ENCODE measurements around the gene AACS.
"Not testable (repeated sequence)": the region's sequence is repeated elsewhere in the genome, so short reads cannot be mapped to it uniquely, and the experiment has no call there.

AACS gene

DNA sequence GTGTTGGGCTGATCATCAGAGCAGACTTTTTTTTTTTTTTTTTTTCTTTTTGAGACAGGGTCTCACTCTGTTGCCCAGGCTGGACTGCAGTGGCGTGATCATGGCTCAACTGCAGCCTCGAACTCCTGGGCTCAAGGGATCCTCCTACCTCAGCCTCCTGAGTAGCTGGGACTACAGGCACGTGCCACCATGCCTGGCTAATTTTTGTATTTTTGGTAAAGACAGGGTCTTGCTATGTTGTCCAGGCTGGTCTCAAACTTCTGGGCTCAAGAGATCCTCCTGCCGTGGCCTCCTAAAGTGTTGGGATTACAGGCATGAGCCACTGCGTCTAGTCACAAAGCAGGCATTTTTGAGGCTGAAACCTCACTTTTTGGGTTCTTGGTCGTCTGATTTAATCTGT lies 23.0 kb downstream of the AACS start:
- H3K27me3 ChIP-seq (ENCODE audit: insufficient read depth, low read length, poor library complexity); H2BK5ac ChIP-seq (ENCODE audit: low read length); H3K23ac ChIP-seq (ENCODE audit: low read length); H2AK5ac ChIP-seq (ENCODE audit: low read length); H2BK15ac ChIP-seq (replicated peaks; ENCODE audit: low read depth); H3K4ac ChIP-seq (ENCODE audit: low read depth, low read length); H3K4me1 ChIP-seq (ENCODE audit: control insufficient read depth, low read depth, low read length); H3K79me2 ChIP-seq (ENCODE audit: control insufficient read depth, insufficient read depth, low read length); H3K4me2 ChIP-seq (ENCODE audit: low read length); H4K5ac ChIP-seq (ENCODE audit: low read length); H3K79me1 ChIP-seq (ENCODE audit: low read length); H3K18ac ChIP-seq (ENCODE audit: low read length); H3K27ac ChIP-seq (ENCODE audit: low read depth, low read length); H3K4me3 ChIP-seq (ENCODE audit: low read length); H3K56ac ChIP-seq (ENCODE audit: low read length); H2BK120ac ChIP-seq (ENCODE audit: low read depth, low read length); DNase-seq; H3K9ac ChIP-seq (ENCODE audit: low read length); H4K8ac ChIP-seq (ENCODE audit: low read depth, low read length): not testable (repeated sequence)
- peaks cover 14% of the 10 kb centered on the region for H3K36me3 ChIP-seq (ENCODE audit: control insufficient read depth, insufficient read depth, low read length)
- no CpG with 5 or more reads among the region's 6 CpGs for WGBS (ENCODE audit: extremely low coverage, insufficient coverage, low lambda C conversion rate)

DNA sequence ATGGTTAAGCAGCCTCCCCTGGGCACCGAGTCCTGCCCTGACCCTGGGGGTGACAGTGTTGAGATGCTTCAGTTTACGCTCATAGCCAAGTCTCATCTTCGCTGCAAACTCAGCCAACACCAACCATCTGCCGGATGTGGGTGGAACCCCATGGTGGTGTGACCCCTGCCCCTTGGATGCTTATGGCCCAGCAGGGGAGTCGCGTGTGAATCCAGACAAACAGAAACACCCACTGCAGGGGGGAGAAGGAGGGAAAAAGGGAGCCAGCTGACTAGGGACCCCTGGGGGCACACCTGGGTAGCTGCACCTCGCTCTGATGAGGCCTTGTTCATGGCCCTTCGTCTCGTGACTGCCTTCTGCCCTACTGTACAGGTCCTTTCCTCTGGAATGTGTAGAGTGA lies 23.8 kb downstream of the AACS start:
- Histone ChIP-seq H2BK15ac (replicated peaks; ENCODE audit: low read depth) (no peak overlapping the region), H3K79me1 (ENCODE audit: low read length) (peaks cover 10% of the 10 kb centered on the region), H3K18ac (ENCODE audit: low read length) (no peak overlapping the region), H3K4me3 (ENCODE audit: low read length) (no peak overlapping the region), H2BK5ac (ENCODE audit: low read length) (no peak overlapping the region), H3K27me3 (ENCODE audit: insufficient read depth, low read length, poor library complexity) (no peaks in the 10 kb centered on the region), H3K27ac (ENCODE audit: low read depth, low read length) (no peak overlapping the region), H3K9ac (ENCODE audit: low read length) (no peak overlapping the region), H3K4ac (ENCODE audit: low read depth, low read length) (no peak overlapping the region), H4K5ac (ENCODE audit: low read length) (no peak overlapping the region), H2AK5ac (ENCODE audit: low read length) (no peak overlapping the region), H3K79me2 (ENCODE audit: control insufficient read depth, insufficient read depth, low read length) (no peaks in the 10 kb centered on the region), H3K56ac (ENCODE audit: low read length) (no peak overlapping the region), H3K4me2 (ENCODE audit: low read length) (no peak overlapping the region), H3K23ac (ENCODE audit: low read length) (no peak overlapping the region), H4K8ac (ENCODE audit: low read depth, low read length) (no peak overlapping the region), H3K36me3 (ENCODE audit: control insufficient read depth, insufficient read depth, low read length) (peaks cover 17% of the 10 kb centered on the region), H3K4me1 (ENCODE audit: control insufficient read depth, low read depth, low read length) (no peaks in the 10 kb centered on the region), H2BK120ac (ENCODE audit: low read depth, low read length) (no peak overlapping the region)
- peak; percentile 33 for DNase-seq
- WGBS (ENCODE audit: extremely low coverage, insufficient coverage, low lambda C conversion rate), result no CpG with 5 or more reads among the region's 9 CpGs

DNA sequence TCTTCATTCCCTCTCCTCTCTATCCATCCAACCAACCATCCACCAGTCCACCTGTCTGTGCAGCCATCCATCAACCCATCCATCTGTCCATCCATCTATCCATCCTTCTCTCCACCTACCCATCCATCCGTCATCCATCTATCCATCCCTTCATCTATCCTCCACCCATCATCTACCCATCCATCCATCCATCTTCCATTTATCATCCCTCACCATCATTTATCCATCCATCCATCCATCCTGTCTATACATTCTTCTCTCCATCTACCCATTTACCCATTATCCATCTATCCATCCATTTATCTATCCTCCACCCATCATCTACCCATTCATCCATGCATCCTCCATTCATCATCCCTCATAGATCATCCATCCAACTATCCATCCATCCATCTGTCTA lies 24.4 kb downstream of the AACS start:
- no peaks in the 10 kb centered on the region for H3K79me2 ChIP-seq (ENCODE audit: control insufficient read depth, insufficient read depth, low read length)
- no peak overlapping the region for H2BK5ac ChIP-seq (ENCODE audit: low read length)
- H3K27ac ChIP-seq (ENCODE audit: low read depth, low read length), result no peak overlapping the region
- H3K4me1 ChIP-seq (ENCODE audit: control insufficient read depth, low read depth, low read length), result no peaks in the 10 kb centered on the region
- H4K5ac ChIP-seq (ENCODE audit: low read length), result no peak overlapping the region
- H2BK15ac ChIP-seq (replicated peaks; ENCODE audit: low read depth), result no peak overlapping the region
- no peak overlapping the region for H3K9ac ChIP-seq (ENCODE audit: low read length)
- no peak overlapping the region for H4K8ac ChIP-seq (ENCODE audit: low read depth, low read length)
- H3K4ac ChIP-seq (ENCODE audit: low read depth, low read length), result no peak overlapping the region
- H2AK5ac ChIP-seq (ENCODE audit: low read length), result no peak overlapping the region
- WGBS (ENCODE audit: extremely low coverage, insufficient coverage, low lambda C conversion rate), result 100% methylated on average over 1 of the region's 1 CpG
- no peak for DNase-seq
- H3K23ac ChIP-seq (ENCODE audit: low read length), result no peak overlapping the region
- H3K27me3 ChIP-seq (ENCODE audit: insufficient read depth, low read length, poor library complexity), result no peaks in the 10 kb centered on the region
- no peak overlapping the region for H2BK120ac ChIP-seq (ENCODE audit: low read depth, low read length)
- no peak overlapping the region for H3K18ac ChIP-seq (ENCODE audit: low read length)
- H3K56ac ChIP-seq (ENCODE audit: low read length), result no peak overlapping the region
- peaks cover 17% of the 10 kb centered on the region for H3K36me3 ChIP-seq (ENCODE audit: control insufficient read depth, insufficient read depth, low read length)
- no peak overlapping the region for H3K4me3 ChIP-seq (ENCODE audit: low read length)
- H3K4me2 ChIP-seq (ENCODE audit: low read length), result no peak overlapping the region
- peaks cover 10% of the 10 kb centered on the region for H3K79me1 ChIP-seq (ENCODE audit: low read length)

DNA sequence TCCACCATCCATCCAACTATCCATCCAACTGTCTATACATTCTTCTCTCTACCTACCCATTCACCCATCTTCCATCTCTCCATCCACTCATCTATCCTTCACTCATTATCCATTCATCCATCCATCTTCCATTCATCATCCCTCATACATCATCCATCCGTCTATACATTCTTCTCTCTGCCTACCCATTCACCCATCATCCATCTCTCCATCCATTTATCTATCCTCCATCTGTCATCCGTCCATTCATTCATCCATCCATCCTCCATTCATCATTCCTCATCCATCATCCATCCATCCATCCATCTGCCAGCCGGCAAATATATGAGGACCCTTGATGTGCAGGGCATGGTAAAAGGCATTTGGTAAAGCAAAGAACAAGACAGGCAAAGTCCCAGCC lies 25.2 kb downstream of the AACS start:
- H3K23ac ChIP-seq (ENCODE audit: low read length), result no peak overlapping the region
- WGBS (ENCODE audit: extremely low coverage, insufficient coverage, low lambda C conversion rate), result 100% methylated on average over 2 of the region's 3 CpGs
- no peak overlapping the region for H3K4me2 ChIP-seq (ENCODE audit: low read length)
- no peak overlapping the region for H3K4ac ChIP-seq (ENCODE audit: low read depth, low read length)
- H3K36me3 ChIP-seq (ENCODE audit: control insufficient read depth, insufficient read depth, low read length), result peaks cover 14% of the 10 kb centered on the region
- H3K56ac ChIP-seq (ENCODE audit: low read length), result no peak overlapping the region
- no peak overlapping the region for H4K5ac ChIP-seq (ENCODE audit: low read length)
- no peak overlapping the region for H3K27ac ChIP-seq (ENCODE audit: low read depth, low read length)
- no peaks in the 10 kb centered on the region for H3K79me2 ChIP-seq (ENCODE audit: control insufficient read depth, insufficient read depth, low read length)
- no peak overlapping the region for H4K8ac ChIP-seq (ENCODE audit: low read depth, low read length)
- no peak overlapping the region for H2BK5ac ChIP-seq (ENCODE audit: low read length)
- H2AK5ac ChIP-seq (ENCODE audit: low read length), result no peak overlapping the region
- no peak overlapping the region for H2BK15ac ChIP-seq (replicated peaks; ENCODE audit: low read depth)
- H3K18ac ChIP-seq (ENCODE audit: low read length), result no peak overlapping the region
- no peak overlapping the region for H2BK120ac ChIP-seq (ENCODE audit: low read depth, low read length)
- H3K4me1 ChIP-seq (ENCODE audit: control insufficient read depth, low read depth, low read length), result no peaks in the 10 kb centered on the region
- H3K4me3 ChIP-seq (ENCODE audit: low read length), result no peak overlapping the region
- DNase-seq, result no peak
- no peaks in the 10 kb centered on the region for H3K27me3 ChIP-seq (ENCODE audit: insufficient read depth, low read length, poor library complexity)
- H3K79me1 ChIP-seq (ENCODE audit: low read length), result peaks cover 6% of the 10 kb centered on the region
- H3K9ac ChIP-seq (ENCODE audit: low read length), result no peak overlapping the region

DNA sequence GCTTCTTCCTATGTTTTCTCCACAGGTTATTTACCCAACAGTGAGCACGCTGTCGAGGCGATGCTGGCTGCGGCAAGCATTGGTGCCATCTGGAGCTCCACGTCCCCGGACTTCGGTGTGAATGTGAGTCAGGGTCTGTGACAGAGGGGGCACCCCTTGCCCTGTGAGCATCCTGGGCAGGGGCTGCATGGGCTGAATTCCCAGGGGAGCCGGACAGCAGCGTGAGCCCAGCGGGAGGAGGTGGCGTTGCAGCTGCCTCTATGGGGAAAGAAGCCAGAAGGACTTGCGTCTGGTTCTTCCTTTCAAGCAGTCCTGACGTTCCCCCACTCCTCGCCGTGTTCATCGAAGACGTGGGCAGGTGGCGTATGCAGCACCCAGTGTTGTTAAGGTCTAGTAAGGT lies 26.2 kb downstream of the AACS start:
- Histone ChIP-seq H3K4me2 (ENCODE audit: low read length) (no peak overlapping the region), H2AK5ac (ENCODE audit: low read length) (no peak overlapping the region), H3K4me1 (ENCODE audit: control insufficient read depth, low read depth, low read length) (no peaks in the 10 kb centered on the region), H2BK120ac (ENCODE audit: low read depth, low read length) (no peak overlapping the region), H3K9ac (ENCODE audit: low read length) (no peak overlapping the region), H3K23ac (ENCODE audit: low read length) (no peak overlapping the region), H2BK15ac (replicated peaks; ENCODE audit: low read depth) (no peak overlapping the region), H3K27me3 (ENCODE audit: insufficient read depth, low read length, poor library complexity) (no peaks in the 10 kb centered on the region), H3K79me1 (ENCODE audit: low read length) (peaks cover 10% of the 10 kb centered on the region), H2BK5ac (ENCODE audit: low read length) (no peak overlapping the region), H4K8ac (ENCODE audit: low read depth, low read length) (no peak overlapping the region), H3K4me3 (ENCODE audit: low read length) (no peak overlapping the region), H3K56ac (ENCODE audit: low read length) (no peak overlapping the region), H3K18ac (ENCODE audit: low read length) (no peak overlapping the region), H3K36me3 (ENCODE audit: control insufficient read depth, insufficient read depth, low read length) (peaks cover 14% of the 10 kb centered on the region), H3K79me2 (ENCODE audit: control insufficient read depth, insufficient read depth, low read length) (peaks cover 3% of the 10 kb centered on the region), H3K4ac (ENCODE audit: low read depth, low read length) (no peak overlapping the region), H3K27ac (ENCODE audit: low read depth, low read length) (no peak overlapping the region), H4K5ac (ENCODE audit: low read length) (no peak overlapping the region)
- DNase-seq, result no peak
- WGBS (ENCODE audit: extremely low coverage, insufficient coverage, low lambda C conversion rate), result no CpG with 5 or more reads among the region's 18 CpGs

DNA sequence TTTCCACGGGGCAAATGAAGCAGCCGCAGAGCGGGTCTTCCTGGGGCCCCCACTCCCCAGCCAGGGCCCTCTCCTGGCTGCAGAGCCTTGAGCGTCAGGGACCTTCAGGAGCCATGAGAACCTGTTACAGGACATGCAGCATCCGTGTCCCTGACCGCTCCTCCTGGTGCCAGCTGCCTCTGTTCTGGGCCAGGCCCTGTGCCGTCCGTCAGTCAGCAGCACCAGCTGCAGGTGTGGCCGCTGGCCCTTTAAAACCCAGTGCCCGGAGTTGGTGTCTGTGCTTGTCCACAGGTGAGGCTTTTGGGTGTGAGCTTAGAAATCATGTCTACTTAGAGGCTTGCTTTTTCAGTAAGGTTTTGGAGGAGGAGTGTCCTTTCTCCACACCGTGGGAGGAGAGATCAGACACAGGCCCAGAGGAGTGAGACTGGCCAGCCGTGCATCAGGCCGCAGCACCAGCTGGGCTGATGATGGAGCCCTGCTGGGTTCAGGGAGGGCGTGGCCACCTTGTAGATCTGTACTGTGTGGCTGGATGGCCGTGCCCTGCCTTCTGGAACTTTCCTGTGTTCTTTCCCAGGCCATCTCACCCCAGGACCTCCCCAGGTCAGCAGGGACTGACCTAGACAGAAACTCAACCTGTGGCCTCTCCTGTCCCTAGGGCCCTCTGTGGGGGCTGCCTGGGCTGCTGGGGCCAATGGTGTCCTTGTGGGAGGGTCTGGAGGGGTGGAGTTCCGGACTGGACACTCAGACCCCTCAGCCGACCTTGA lies 27.1 kb downstream of the AACS start:
- H3K27ac ChIP-seq (ENCODE audit: low read depth, low read length), result no peak overlapping the region
- no peak overlapping the region for H3K23ac ChIP-seq (ENCODE audit: low read length)
- no peak overlapping the region for H3K4ac ChIP-seq (ENCODE audit: low read depth, low read length)
- WGBS (ENCODE audit: extremely low coverage, insufficient coverage, low lambda C conversion rate), result no CpG with 5 or more reads among the region's 17 CpGs
- H3K4me1 ChIP-seq (ENCODE audit: control insufficient read depth, low read depth, low read length), result no peaks in the 10 kb centered on the region
- no peak overlapping the region for H3K4me3 ChIP-seq (ENCODE audit: low read length)
- no peak overlapping the region for H3K4me2 ChIP-seq (ENCODE audit: low read length)
- peaks cover 4% of the 10 kb centered on the region for H3K79me2 ChIP-seq (ENCODE audit: control insufficient read depth, insufficient read depth, low read length)
- H2BK15ac ChIP-seq (replicated peaks; ENCODE audit: low read depth), result no peak overlapping the region
- no peak overlapping the region for H3K9ac ChIP-seq (ENCODE audit: low read length)
- no peak overlapping the region for H2BK120ac ChIP-seq (ENCODE audit: low read depth, low read length)
- H3K56ac ChIP-seq (ENCODE audit: low read length), result no peak overlapping the region
- peaks cover 10% of the 10 kb centered on the region for H3K79me1 ChIP-seq (ENCODE audit: low read length)
- no peaks in the 10 kb centered on the region for H3K27me3 ChIP-seq (ENCODE audit: insufficient read depth, low read length, poor library complexity)
- H2BK5ac ChIP-seq (ENCODE audit: low read length), result no peak overlapping the region
- no peak for DNase-seq
- no peak overlapping the region for H4K5ac ChIP-seq (ENCODE audit: low read length)
- no peak overlapping the region for H2AK5ac ChIP-seq (ENCODE audit: low read length)
- H3K18ac ChIP-seq (ENCODE audit: low read length), result no peak overlapping the region
- no peak overlapping the region for H4K8ac ChIP-seq (ENCODE audit: low read depth, low read length)
- H3K36me3 ChIP-seq (ENCODE audit: control insufficient read depth, insufficient read depth, low read length), result peaks cover 13% of the 10 kb centered on the region

All from mesendoderm (in vitro differentiated cells).